HepG2 (cell line): Measurements from ENCODE around the gene VWA1. TPM values are rescaled to one million over a fixed set of nuclear protein-coding genes. Genes with fewer than 3 reads are reported as not detected.

Experiments
- ATAC-seq: fragments of 200-7000 bp; cut with Tn5 transposase; 3 replicates; pipeline ENCODE4 v1.9.1; 2020; ENCODE audit warnings: mild to moderate bottlenecking, moderate library complexity
- BruUV-seq: library from RNA; stranded (reverse); fragments of 400-500 nt; replicated peaks from 2 replicates; lab custom pipeline; 2021; lab: Mats Ljungman, UMichigan
- CTCF ChIA-PET: fragments of 300-600 bp; formaldehyde crosslinking; extraction: SDS; loops from one replicate; lab custom pipeline; 2021; ENCODE audit warnings: low total read pairs, inconsistent platforms, low intra/inter-chr PET ratio; lab: Yijun Ruan, JAX
- POLR2A ChIA-PET: fragments of 350-600 bp; sonication (Branson Sonifier 250); formaldehyde crosslinking; loops from one replicate; lab custom pipeline; 2020; ENCODE audit warnings: antibody characterized with exemption, inconsistent platforms; lab: Yijun Ruan, JAX
- DNase-seq: peaks from one replicate; pipeline ENCODE4 v3.0.0-alpha.2; 2015; ENCODE audit warnings: low spot score
- FAIRE-seq: peaks from 3 replicates; lab custom pipeline; 2011; peaks lifted over from hg19 to GRCh38; lab: Jason Lieb, UNC
- H2AFZ ChIP-seq: one replicate; pipeline ENCODE4 v1.6.1; 2011; ENCODE audit warnings: low read length, inconsistent platforms
- H3K27ac ChIP-seq: fragments of 300-600 bp; 3 replicates; pipeline ENCODE4 v1.8.0; 2011; ENCODE audit warnings: mixed run types, mild to moderate bottlenecking, mixed read lengths, low read length, inconsistent platforms; ENCODE audit not compliant: insufficient read depth; ENCODE audit errors: extremely low read length
- H3K27me3 ChIP-seq, 2 experiments: fragments of 200-600 bp in 1 of 2; 2 replicates in 1 of 2; 3 replicates in 1 of 2; pipeline versions ENCODE4 v1.6.0 to v1.8.0; 2011; ENCODE audit warnings: low read length in 2 of 2, mild to moderate bottlenecking in 2 of 2, moderate library complexity in 2 of 2, inconsistent platforms in 1 of 2; ENCODE audit not compliant: insufficient read depth in 2 of 2, control insufficient read depth in 1 of 2
- H3K36me3 ChIP-seq, 2 experiments: fragments of 200-600 bp in 1 of 2; replicated peaks in 1 of 2; 2 replicates in 1 of 2; 3 replicates in 1 of 2; pipeline versions ENCODE4 v1.5.1 to v1.8.0; 2011; ENCODE audit warnings: low read length in 2 of 2, inconsistent platforms in 1 of 2; ENCODE audit not compliant: insufficient read depth in 2 of 2, control insufficient read depth in 1 of 2
- H3K4me1 ChIP-seq: 2 replicates; pipeline ENCODE4 v1.5.1; 2012; ENCODE audit warnings: low read length, inconsistent platforms; ENCODE audit not compliant: insufficient read depth
- H3K4me2 ChIP-seq: 2 replicates; pipeline ENCODE4 v1.6.0; 2011; ENCODE audit warnings: low read depth, low read length, inconsistent platforms
- H3K4me3 ChIP-seq, 3 experiments: fragments of 200-600 bp in 1 of 3; sonication (generic), shearing (Covaris generic) in 1 of 3; replicated peaks in 1 of 3; 2 replicates each; pipeline ENCODE4 v1.5.1; 2011 to 2016; ENCODE audit warnings: low read length in 3 of 3, inconsistent platforms in 2 of 3, low read depth in 2 of 3, mild to moderate bottlenecking in 2 of 3, control low read depth in 1 of 3, mixed read lengths in 1 of 3; ENCODE audit not compliant: insufficient read depth in 1 of 3
- H3K79me2 ChIP-seq: one replicate; pipeline ENCODE4 v1.6.1; 2011; ENCODE audit warnings: low read length, inconsistent platforms; ENCODE audit not compliant: insufficient read depth
- H3K9ac ChIP-seq: 2 replicates; pipeline ENCODE4 v1.6.0; 2011; ENCODE audit warnings: mild to moderate bottlenecking, low read depth, low read length, inconsistent platforms; ENCODE audit not compliant: insufficient read depth
- H3K9me3 ChIP-seq: 2 replicates; pipeline ENCODE4 v1.5.1; 2012; ENCODE audit warnings: mild to moderate bottlenecking, low read length
- H4K20me1 ChIP-seq: 2 replicates; pipeline ENCODE4 v1.6.0; 2011; ENCODE audit warnings: inconsistent platforms, mild to moderate bottlenecking, low read length, moderate library complexity; ENCODE audit not compliant: insufficient read depth
- HNRNPK ChIP-seq: fragments of 200-400 bp; formaldehyde crosslinking; IDR thresholded peaks from 2 replicates; pipeline ENCODE4 v1.6.1; 2018; ENCODE audit warnings: low read length, low read depth, moderate library complexity, mild to moderate bottlenecking; ENCODE audit not compliant: poor library complexity, severe bottlenecking
- PCBP1 ChIP-seq: fragments of 200-400 bp; formaldehyde crosslinking; IDR thresholded peaks from 2 replicates; pipeline ENCODE4 v1.6.1; 2017; ENCODE audit warnings: mild to moderate bottlenecking, low read depth, low read length, borderline replicate concordance
- PHF5A ChIP-seq: IDR thresholded peaks from one replicate; pipeline ENCODE4 v1.6.1; 2018; ENCODE audit warnings: low read depth, missing genetic modification reagents; ENCODE audit not compliant: unreplicated experiment
- RNF219 ChIP-seq: sonication (generic); formaldehyde crosslinking; IDR thresholded peaks from 2 replicates; pipeline ENCODE4 v1.5.0; 2020; ENCODE audit warnings: mild to moderate bottlenecking, missing genetic modification reagents
- SOX5 ChIP-seq: IDR thresholded peaks from 2 replicates; pipeline ENCODE4 v1.6.1; 2016; ENCODE audit warnings: borderline replicate concordance
- SP5 ChIP-seq: IDR thresholded peaks from 2 replicates; pipeline ENCODE4 v1.6.1; 2016; ENCODE audit warnings: low read depth, borderline replicate concordance
- TCF7 ChIP-seq: sonication (generic); IDR thresholded peaks from 2 replicates; pipeline ENCODE4 v1.6.1; 2016; ENCODE audit warnings: antibody characterized with exemption, low read depth
- ZNF317 ChIP-seq: sonication (generic); formaldehyde crosslinking; IDR thresholded peaks from 2 replicates; pipeline ENCODE4 v1.5.0; 2020; ENCODE audit warnings: mild to moderate bottlenecking, missing genetic modification reagents
- ZNF746 ChIP-seq: sonication (generic); formaldehyde crosslinking; IDR thresholded peaks from 2 replicates; pipeline ENCODE4 v1.8.0; 2022; ENCODE audit warnings: mild to moderate bottlenecking, missing genetic modification reagents
- ZSCAN25 ChIP-seq: sonication (generic); formaldehyde crosslinking; IDR thresholded peaks from 2 replicates; pipeline ENCODE4 v1.8.0; 2022; ENCODE audit warnings: mild to moderate bottlenecking, missing genetic modification reagents
- WGBS: methylation state at CpG from one replicate; pipeline ENCODE4 v1.1.6; 2017; ENCODE audit warnings: low lambda C conversion rate; 5-methylcytosine and 5-hydroxymethylcytosine counted together
- in situ Hi-C: cut with HindIII; loops from 2 replicates; pipeline ENCODE4 v1.10.0; 2017; ENCODE audit warnings: low pct_unique_long_range_greater_than_20kb; ENCODE audit not compliant: extremely low pct_ligation_motif_present
- intact Hi-C: fragments of 100-400 bp; cut with micrococcal nuclease; formaldehyde crosslinking; loops from one replicate; pipeline ENCODE4 v1.10.0; 2022; ENCODE audit not compliant: unreplicated experiment
- polyA plus RNA-seq, 8 experiments: library from polyadenylated mRNA; depleted of rRNA in 3 of 8; stranded (reverse) in 7 of 8; unstranded in 1 of 8; fragments of >200 nt; fragmentation: Illumina TruSeq in 4 of 8; extraction: Trizol in 4 of 8; gene quantifications; 2 replicates each; pipeline versions ENCODE4 v1.2.1 to v1.2.3, GENCODE V29; 2011 to 2016; ENCODE audit warnings: low read depth in 4 of 8, missing spikeins in 1 of 8, mixed read lengths in 1 of 8; ENCODE audit not compliant: insufficient read depth in 1 of 8
- total RNA-seq, 5 experiments: library from RNA; depleted of rRNA; stranded (reverse); fragments of >200 nt; fragmentation: Illumina TruSeq; extraction: Trizol; gene quantifications; 2 replicates each; pipeline ENCODE4 v1.2.3, GENCODE V29; 2016; ENCODE audit warnings: low read depth in 1 of 5

VWA1 gene
- total and polyA plus RNA-seq, 2 of the 13 experiments (the other 11 are each of a cell fraction or from before 2014, with no cell fraction given) = 40.9 to 57.5 TPM

DNA sequence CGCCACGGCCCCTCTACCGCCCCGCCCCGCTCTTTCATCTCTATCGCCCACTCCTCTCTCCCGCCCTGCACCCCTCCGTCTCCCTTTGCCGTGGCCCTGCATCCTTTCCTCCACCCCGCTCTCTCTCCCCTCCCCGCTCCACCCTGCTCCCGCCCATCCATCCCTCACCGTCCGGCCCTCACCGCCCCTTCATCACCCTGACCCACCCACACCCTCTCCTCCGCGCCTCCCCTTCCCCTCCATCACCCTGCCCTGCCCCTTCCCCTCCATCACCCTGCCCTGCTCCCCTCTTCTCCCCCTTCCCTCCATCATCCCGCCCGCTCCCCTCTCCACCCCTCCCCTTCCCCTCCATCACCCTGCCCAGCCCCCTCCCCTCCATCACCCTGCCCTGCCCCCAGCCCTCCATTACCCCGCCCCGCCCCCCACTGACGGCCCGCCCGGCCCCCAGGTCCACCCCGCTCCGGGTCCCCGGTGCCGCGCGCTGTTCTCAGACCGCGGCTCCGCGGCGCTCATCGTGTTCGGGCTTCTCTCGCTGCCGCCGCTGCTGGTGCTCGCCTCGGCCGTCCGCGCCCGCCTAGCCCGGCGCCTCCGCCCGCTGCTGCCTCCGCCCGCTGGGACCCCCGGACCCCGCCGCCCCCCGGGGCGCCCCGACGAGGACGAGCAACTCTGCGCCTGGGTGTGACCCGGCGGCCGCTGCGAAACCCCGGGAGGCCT lies 8.2 kb upstream of the VWA1 start:
- H3K4me3 ChIP-seq = peak overlapping the region; percentile 58 to 83 (median 59); a peak in 3 of 6 replicates
- no peak for ATAC-seq
- H3K4me2 ChIP-seq = peak overlapping the region; percentile 91; the same call in 1 of the 2 replicates
- H2AFZ ChIP-seq = no peak overlapping the region
- H3K27ac ChIP-seq = no peak overlapping the region
- ChIA-PET CTCF (no interaction called here), POLR2A (interaction anchor here (1.3 to 3.1 kb wide), 3 partner anchors 10 to 20 kb away, joined by 5 to 21 read pairs (median 20); partner anchors contain the start of gene MRPL20)
- BruUV-seq = no TSS peak
- intact Hi-C loops = no loop called here
- no peaks in the 10 kb centered on the region for H4K20me1 ChIP-seq
- WGBS = 73% methylated on average over 66 of the region's 66 CpGs
- TF ChIP-seq ZNF746 (CRISPR knock-in tag) (0 out of 2 replicates have a peak, but pooled peaks have one; percentile 31), RNF219 (CRISPR knock-in tag) (no peak), PCBP1 (peak; percentile 91), SP5 (CRISPR knock-in tag) (peak; percentile 48; the same call in 1 of the 2 replicates), ZSCAN25 (CRISPR knock-in tag) (peak; percentile 93), HNRNPK (peak; percentile 45), SOX5 (CRISPR knock-in tag) (no peak), ZNF317 (CRISPR knock-in tag) (no peak), PHF5A (CRISPR knock-in tag) (no peak), TCF7 (peak; percentile 49; the same call in 1 of the 2 replicates)
- TF ChIP-seq, all 625 proteins: peak for 6
- Histone ChIP-seq H3K79me2 (no peaks in the 10 kb centered on the region), H3K9me3 (no peaks in the 10 kb centered on the region), H3K4me1 (peaks cover 55% of the 10 kb centered on the region), H3K27me3 (no peaks in the 10 kb centered on the region), H3K36me3 (no peaks in the 10 kb centered on the region), H3K9ac (no peak overlapping the region)
- DNase-seq (peak; percentile 35), FAIRE-seq (no peak)
- in situ Hi-C loops = no loop called here
